ENCODE measurements around the gene CST8.

GRCh38 chr20:23514848-23515247, 23.9 kb downstream of the CST8 start:
- TF ChIP-seq SP2 (tag by site-specific recombination; IDR thresholded peaks at IDR 0.05) (no peak), BCL11A (tag by site-specific recombination; IDR thresholded peaks at IDR 0.05; ENCODE audit: low read depth) (no peak), ZFP37 (tag by site-specific recombination; IDR thresholded peaks at IDR 0.05) (no peak), YY1 (tag by site-specific recombination; IDR thresholded peaks at IDR 0.05) (no peak), PBX3 (CRISPR knock-in tag; IDR thresholded peaks at IDR 0.05) (no peak), PRDM10 (tag by site-specific recombination; IDR thresholded peaks at IDR 0.05) (no peak), ZBTB17 (tag by site-specific recombination; IDR thresholded peaks at IDR 0.05) (no peak), ZNF513 (tag by site-specific recombination; IDR thresholded peaks at IDR 0.05) (no peak), ATF2 (tag by site-specific recombination; IDR thresholded peaks at IDR 0.05; ENCODE audit: low read depth) (no peak), ZNF398 (tag by site-specific recombination; IDR thresholded peaks at IDR 0.05) (no peak), TCF7L2 (IDR thresholded peaks at IDR 0.05; ENCODE audit: borderline replicate concordance, low read depth, low read length) (no peak)
- TF ChIP-seq, protein P1, sequence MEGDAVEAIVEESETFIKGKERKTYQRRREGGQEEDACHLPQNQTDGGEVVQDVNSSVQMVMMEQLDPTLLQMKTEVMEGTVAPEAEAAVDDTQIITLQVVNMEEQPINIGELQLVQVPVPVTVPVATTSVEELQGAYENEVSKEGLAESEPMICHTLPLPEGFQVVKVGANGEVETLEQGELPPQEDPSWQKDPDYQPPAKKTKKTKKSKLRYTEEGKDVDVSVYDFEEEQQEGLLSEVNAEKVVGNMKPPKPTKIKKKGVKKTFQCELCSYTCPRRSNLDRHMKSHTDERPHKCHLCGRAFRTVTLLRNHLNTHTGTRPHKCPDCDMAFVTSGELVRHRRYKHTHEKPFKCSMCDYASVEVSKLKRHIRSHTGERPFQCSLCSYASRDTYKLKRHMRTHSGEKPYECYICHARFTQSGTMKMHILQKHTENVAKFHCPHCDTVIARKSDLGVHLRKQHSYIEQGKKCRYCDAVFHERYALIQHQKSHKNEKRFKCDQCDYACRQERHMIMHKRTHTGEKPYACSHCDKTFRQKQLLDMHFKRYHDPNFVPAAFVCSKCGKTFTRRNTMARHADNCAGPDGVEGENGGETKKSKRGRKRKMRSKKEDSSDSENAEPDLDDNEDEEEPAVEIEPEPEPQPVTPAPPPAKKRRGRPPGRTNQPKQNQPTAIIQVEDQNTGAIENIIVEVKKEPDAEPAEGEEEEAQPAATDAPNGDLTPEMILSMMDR (tag by site-specific recombination; IDR thresholded peaks at IDR 0.05) = no peak
- TF ChIP-seq, protein P2, sequence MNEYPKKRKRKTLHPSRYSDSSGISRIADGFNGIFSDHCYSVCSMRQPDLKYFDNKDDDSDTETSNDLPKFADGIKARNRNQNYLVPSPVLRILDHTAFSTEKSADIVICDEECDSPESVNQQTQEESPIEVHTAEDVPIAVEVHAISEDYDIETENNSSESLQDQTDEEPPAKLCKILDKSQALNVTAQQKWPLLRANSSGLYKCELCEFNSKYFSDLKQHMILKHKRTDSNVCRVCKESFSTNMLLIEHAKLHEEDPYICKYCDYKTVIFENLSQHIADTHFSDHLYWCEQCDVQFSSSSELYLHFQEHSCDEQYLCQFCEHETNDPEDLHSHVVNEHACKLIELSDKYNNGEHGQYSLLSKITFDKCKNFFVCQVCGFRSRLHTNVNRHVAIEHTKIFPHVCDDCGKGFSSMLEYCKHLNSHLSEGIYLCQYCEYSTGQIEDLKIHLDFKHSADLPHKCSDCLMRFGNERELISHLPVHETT (tag by site-specific recombination; IDR thresholded peaks at IDR 0.05) = no peak
- TF ChIP-seq, protein P3, sequence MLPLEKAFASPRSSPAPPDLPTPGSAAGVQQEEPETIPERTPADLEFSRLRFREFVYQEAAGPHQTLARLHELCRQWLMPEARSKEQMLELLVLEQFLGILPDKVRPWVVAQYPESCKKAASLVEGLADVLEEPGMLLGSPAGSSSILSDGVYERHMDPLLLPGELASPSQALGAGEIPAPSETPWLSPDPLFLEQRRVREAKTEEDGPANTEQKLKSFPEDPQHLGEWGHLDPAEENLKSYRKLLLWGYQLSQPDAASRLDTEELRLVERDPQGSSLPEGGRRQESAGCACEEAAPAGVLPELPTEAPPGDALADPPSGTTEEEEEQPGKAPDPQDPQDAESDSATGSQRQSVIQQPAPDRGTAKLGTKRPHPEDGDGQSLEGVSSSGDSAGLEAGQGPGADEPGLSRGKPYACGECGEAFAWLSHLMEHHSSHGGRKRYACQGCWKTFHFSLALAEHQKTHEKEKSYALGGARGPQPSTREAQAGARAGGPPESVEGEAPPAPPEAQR (tag by site-specific recombination; IDR thresholded peaks at IDR 0.05) = no peak

Data from HEK293 (cell line).